HEK293 (cell line): Measurements from ENCODE around the gene FSCN2.

Experiments
- GLIS1 ChIP-seq: fragments of 450-650 bp; formaldehyde crosslinking; IDR thresholded peaks from 2 replicates; pipeline ENCODE4 v1.5.1; 2016; ENCODE audit warnings: missing biosample characterization, missing genetic modification characterization
- HIC1 ChIP-seq: fragments of 450-650 bp; formaldehyde crosslinking; IDR thresholded peaks from 2 replicates; pipeline ENCODE4 v1.5.1; 2016; ENCODE audit warnings: missing biosample characterization, missing genetic modification characterization
- IKZF3 ChIP-seq: fragments of 450-650 bp; IDR thresholded peaks from 2 replicates; pipeline ENCODE4 v1.5.0; 2018; ENCODE audit warnings: missing biosample characterization, mild to moderate bottlenecking, missing genetic modification characterization, moderate library complexity
- PRDM4 ChIP-seq: fragments of 450-650 bp; formaldehyde crosslinking; IDR thresholded peaks from 2 replicates; pipeline ENCODE4 v1.5.1; 2017; ENCODE audit warnings: missing biosample characterization, missing genetic modification characterization
- ZBTB10 ChIP-seq: fragments of 450-650 bp; formaldehyde crosslinking; IDR thresholded peaks from 2 replicates; pipeline ENCODE4 v1.5.1; 2016; ENCODE audit warnings: missing biosample characterization, missing genetic modification characterization
- ZFP41 ChIP-seq: fragments of 450-650 bp; formaldehyde crosslinking; IDR thresholded peaks from 2 replicates; pipeline ENCODE4 v1.5.1; 2016; ENCODE audit warnings: missing biosample characterization, missing genetic modification characterization, borderline replicate concordance
- ZNF23 ChIP-seq: fragments of 450-650 bp; formaldehyde crosslinking; IDR thresholded peaks from 2 replicates; pipeline ENCODE4 v1.5.1; 2016; ENCODE audit warnings: missing biosample characterization, missing genetic modification characterization, borderline replicate concordance
- ZNF274 ChIP-seq, 2 experiments: fragments of 200-500 bp in 1 of 2; fragments of 450-650 bp in 1 of 2; sonication (Bioruptor generic) in 1 of 2; formaldehyde crosslinking in 1 of 2; IDR thresholded peaks; 2 replicates each; pipeline versions ENCODE4 v1.5.1 to v1.6.1; 2014 to 2016; ENCODE audit warnings: borderline replicate concordance in 1 of 2, inconsistent platforms in 1 of 2, low read length in 1 of 2, missing biosample characterization in 1 of 2, missing genetic modification characterization in 1 of 2
- ZNF514 ChIP-seq: fragments of 450-650 bp; formaldehyde crosslinking; IDR thresholded peaks from 2 replicates; pipeline ENCODE4 v1.5.1; 2016; ENCODE audit warnings: missing biosample characterization, missing genetic modification characterization
- ZNF530 ChIP-seq: fragments of 450-650 bp; formaldehyde crosslinking; IDR thresholded peaks from 2 replicates; pipeline ENCODE4 v1.5.1; 2016; ENCODE audit warnings: low read depth, missing biosample characterization, missing genetic modification characterization
- ZNF558 ChIP-seq: fragments of 450-650 bp; formaldehyde crosslinking; IDR thresholded peaks from 2 replicates; pipeline ENCODE4 v1.5.1; 2016; ENCODE audit warnings: missing biosample characterization, missing genetic modification characterization
- ZNF596 ChIP-seq: fragments of 450-650 bp; IDR thresholded peaks from 2 replicates; pipeline ENCODE4 v1.5.0; 2018; ENCODE audit warnings: missing biosample characterization, mild to moderate bottlenecking, missing genetic modification characterization, moderate library complexity
- ZNF843 ChIP-seq: fragments of 450-650 bp; formaldehyde crosslinking; IDR thresholded peaks from 2 replicates; pipeline ENCODE4 v1.5.1; 2016; ENCODE audit warnings: missing biosample characterization, missing genetic modification characterization
- TF ChIP-seq, protein P1 (sequence below): fragments of 450-650 bp; formaldehyde crosslinking; conservative IDR thresholded peaks from 2 replicates; pipeline ENCODE4 v1.5.1; 2016; ENCODE audit warnings: low read depth, missing biosample characterization, missing genetic modification characterization
- TF ChIP-seq, protein P2 (sequence below): fragments of 450-650 bp; formaldehyde crosslinking; IDR thresholded peaks from 2 replicates; pipeline ENCODE4 v1.5.1; 2016; ENCODE audit warnings: missing biosample characterization, missing genetic modification characterization
- TF ChIP-seq, protein P3 (sequence below): fragments of 450-650 bp; formaldehyde crosslinking; IDR thresholded peaks from 2 replicates; pipeline ENCODE4 v1.5.1; 2017; ENCODE audit warnings: missing biosample characterization, mild to moderate bottlenecking, missing genetic modification characterization, moderate library complexity

Gene FSCN2

DNA sequence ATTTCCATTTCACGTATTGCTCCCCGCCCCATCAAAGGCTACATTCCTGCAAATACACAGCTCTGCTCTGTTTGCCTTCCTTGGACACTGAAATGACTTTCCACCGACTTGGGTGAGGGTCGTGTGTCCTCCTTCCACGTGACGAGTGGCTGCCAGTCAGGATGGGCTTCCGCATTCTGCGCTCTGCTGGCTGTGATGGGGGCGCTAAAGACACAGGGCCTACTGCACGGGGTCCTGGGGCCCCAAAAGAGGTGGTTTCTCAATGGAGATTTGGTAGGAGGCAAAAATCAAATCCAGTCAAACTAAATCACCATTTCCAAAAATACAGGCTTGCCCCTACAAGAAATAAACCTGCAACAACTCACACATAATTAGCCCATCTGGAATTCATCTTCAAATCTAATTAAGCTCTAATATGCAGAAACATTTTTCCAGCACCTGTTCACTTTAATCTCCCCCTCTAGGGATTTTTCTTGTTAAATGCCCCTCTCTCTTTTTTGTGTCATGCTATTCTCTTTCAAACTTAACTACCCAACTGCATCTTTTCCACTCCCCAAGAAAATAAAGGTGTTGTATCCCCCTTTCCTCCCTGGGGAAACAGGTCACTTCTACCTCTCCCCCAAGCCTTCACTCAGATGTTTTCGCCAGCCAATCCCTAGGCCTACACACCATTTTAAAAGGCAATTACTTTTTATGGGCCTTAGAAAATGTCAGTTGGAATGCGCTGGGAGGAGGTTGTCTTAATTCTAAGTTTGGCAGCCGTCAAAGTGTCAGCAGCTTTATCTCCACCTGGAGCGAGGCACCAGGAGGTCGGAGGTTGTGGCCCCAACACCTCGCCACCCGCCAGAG lies 45.8 kb downstream of the FSCN2 start (continued):
- TF ChIP-seq, protein P1, sequence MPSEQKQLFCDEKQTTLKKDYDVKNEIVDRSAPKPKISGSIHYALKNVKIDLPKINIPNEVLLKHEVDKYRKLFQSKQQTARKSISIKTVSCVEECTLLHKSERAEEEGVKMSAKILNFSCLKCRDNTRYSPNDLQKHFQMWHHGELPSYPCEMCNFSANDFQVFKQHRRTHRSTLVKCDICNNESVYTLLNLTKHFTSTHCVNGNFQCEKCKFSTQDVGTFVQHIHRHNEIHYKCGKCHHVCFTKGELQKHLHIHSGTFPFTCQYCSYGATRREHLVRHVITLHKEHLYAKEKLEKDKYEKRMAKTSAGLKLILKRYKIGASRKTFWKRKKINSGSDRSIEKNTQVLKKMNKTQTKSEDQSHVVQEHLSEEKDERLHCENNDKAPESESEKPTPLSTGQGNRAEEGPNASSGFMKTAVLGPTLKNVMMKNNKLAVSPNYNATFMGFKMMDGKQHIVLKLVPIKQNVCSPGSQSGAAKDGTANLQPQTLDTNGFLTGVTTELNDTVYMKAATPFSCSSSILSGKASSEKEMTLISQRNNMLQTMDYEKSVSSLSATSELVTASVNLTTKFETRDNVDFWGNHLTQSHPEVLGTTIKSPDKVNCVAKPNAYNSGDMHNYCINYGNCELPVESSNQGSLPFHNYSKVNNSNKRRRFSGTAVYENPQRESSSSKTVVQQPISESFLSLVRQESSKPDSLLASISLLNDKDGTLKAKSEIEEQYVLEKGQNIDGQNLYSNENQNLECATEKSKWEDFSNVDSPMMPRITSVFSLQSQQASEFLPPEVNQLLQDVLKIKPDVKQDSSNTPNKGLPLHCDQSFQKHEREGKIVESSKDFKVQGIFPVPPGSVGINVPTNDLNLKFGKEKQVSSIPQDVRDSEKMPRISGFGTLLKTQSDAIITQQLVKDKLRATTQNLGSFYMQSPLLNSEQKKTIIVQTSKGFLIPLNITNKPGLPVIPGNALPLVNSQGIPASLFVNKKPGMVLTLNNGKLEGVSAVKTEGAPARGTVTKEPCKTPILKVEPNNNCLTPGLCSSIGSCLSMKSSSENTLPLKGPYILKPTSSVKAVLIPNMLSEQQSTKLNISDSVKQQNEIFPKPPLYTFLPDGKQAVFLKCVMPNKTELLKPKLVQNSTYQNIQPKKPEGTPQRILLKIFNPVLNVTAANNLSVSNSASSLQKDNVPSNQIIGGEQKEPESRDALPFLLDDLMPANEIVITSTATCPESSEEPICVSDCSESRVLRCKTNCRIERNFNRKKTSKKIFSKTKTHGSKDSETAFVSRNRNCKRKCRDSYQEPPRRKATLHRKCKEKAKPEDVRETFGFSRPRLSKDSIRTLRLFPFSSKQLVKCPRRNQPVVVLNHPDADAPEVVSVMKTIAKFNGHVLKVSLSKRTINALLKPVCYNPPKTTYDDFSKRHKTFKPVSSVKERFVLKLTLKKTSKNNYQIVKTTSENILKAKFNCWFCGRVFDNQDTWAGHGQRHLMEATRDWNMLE (tag by site-specific recombination) = no peak
- TF ChIP-seq GLIS1 (peak; percentile 48), ZFP41 (tag by site-specific recombination) (no peak), ZNF23 (no peak), ZNF843 (tag by site-specific recombination) (peak; percentile 55; the same call in 1 of the 2 replicates), ZNF558 (tag by site-specific recombination) (no peak), ZNF514 (tag by site-specific recombination) (no peak), ZNF274 (IDR thresholded peaks at IDR 0.05; ENCODE audit: low read length) (no peak), ZNF274 (tag by site-specific recombination; IDR thresholded peaks at IDR 0.05; ENCODE audit: borderline replicate concordance) (no peak), ZNF596 (tag by site-specific recombination) (no peak), PRDM4 (tag by site-specific recombination) (peak; percentile 53; the same call in 1 of the 2 replicates), ZBTB10 (tag by site-specific recombination) (no peak), IKZF3 (tag by site-specific recombination) (peak; percentile 25; the same call in 1 of the 2 replicates), ZNF530 (tag by site-specific recombination) (no peak), HIC1 (tag by site-specific recombination) (no peak)
- TF ChIP-seq, protein P2, sequence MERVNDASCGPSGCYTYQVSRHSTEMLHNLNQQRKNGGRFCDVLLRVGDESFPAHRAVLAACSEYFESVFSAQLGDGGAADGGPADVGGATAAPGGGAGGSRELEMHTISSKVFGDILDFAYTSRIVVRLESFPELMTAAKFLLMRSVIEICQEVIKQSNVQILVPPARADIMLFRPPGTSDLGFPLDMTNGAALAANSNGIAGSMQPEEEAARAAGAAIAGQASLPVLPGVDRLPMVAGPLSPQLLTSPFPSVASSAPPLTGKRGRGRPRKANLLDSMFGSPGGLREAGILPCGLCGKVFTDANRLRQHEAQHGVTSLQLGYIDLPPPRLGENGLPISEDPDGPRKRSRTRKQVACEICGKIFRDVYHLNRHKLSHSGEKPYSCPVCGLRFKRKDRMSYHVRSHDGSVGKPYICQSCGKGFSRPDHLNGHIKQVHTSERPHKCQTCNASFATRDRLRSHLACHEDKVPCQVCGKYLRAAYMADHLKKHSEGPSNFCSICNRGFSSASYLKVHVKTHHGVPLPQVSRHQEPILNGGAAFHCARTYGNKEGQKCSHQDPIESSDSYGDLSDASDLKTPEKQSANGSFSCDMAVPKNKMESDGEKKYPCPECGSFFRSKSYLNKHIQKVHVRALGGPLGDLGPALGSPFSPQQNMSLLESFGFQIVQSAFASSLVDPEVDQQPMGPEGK (tag by site-specific recombination) = no peak
- TF ChIP-seq, protein P3, sequence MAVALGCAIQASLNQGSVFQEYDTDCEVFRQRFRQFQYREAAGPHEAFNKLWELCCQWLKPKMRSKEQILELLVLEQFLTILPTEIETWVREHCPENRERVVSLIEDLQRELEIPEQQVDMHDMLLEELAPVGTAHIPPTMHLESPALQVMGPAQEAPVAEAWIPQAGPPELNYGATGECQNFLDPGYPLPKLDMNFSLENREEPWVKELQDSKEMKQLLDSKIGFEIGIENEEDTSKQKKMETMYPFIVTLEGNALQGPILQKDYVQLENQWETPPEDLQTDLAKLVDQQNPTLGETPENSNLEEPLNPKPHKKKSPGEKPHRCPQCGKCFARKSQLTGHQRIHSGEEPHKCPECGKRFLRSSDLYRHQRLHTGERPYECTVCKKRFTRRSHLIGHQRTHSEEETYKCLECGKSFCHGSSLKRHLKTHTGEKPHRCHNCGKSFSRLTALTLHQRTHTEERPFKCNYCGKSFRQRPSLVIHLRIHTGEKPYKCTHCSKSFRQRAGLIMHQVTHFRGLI = no peak
